K562 (cell line): ENCODE results near the gene SIRPD. TPM values are rescaled to one million over a fixed set of nuclear protein-coding genes. Genes with fewer than 3 reads are reported as not detected.

Experiments used
- CHD7 ChIP-seq: fragments of 200-600 bp; sonication (generic); IDR thresholded peaks from one replicate; pipeline ENCODE4 v1.6.1; 2012; ENCODE audit warnings: mild to moderate bottlenecking, low read depth, low read length, inconsistent platforms
- FOXA1 ChIP-seq: fragments of 450-650 bp; IDR thresholded peaks from 2 replicates; pipeline ENCODE4 v1.6.1; 2016; ENCODE audit warnings: mild to moderate bottlenecking, borderline replicate concordance
- NFE2 ChIP-seq: IDR thresholded peaks from 2 replicates; pipeline ENCODE4 v1.6.1; 2014; ENCODE audit warnings: antibody characterized with exemption, low read depth
- ZNF407 ChIP-seq: fragments of 450-650 bp; IDR thresholded peaks from 2 replicates; pipeline ENCODE4 v1.6.1; 2016; ENCODE audit warnings: low read depth
- ZNF830 ChIP-seq: fragments of 250-450 bp; sonication (Bioruptor Pico); IDR thresholded peaks from 2 replicates; pipeline ENCODE4 v1.5.0; 2021; ENCODE audit warnings: mild to moderate bottlenecking
- polyA plus RNA-seq, 8 experiments: library from polyadenylated mRNA; depleted of rRNA in 4 of 8; stranded (reverse) in 5 of 8; unstranded in 3 of 8; fragments of >200 nt; fragmentation: Nextera tagmentation in 2 of 8; fragmentation: Illumina TruSeq in 1 of 8; extraction: Ambion mirVana in 2 of 8; extraction: Trizol in 1 of 8; gene quantifications; 2 replicates each; pipeline versions ENCODE4 v1.2.1 to v1.2.3, GENCODE V29; 2011 to 2014; ENCODE audit warnings: inconsistent platforms in 1 of 8, missing spikeins in 1 of 8
- total RNA-seq, 7 experiments: library from RNA; depleted of rRNA in 6 of 7; stranded (reverse); fragments of >200 nt in 6 of 7; fragmentation: Illumina TruSeq in 2 of 7; extraction: Trizol in 2 of 7; gene quantifications; 2 replicates each; pipeline versions ENCODE4 v1.2.1 to v1.2.3, GENCODE V29; 2011 to 2021; ENCODE audit warnings: low replicate concordance in 1 of 7

Gene SIRPD
- total and polyA plus RNA-seq, 9 of the 15 experiments (the other 6 are each of a cell fraction or from before 2014, with no cell fraction given) = not detected

- TF ChIP-seq CHD7 (no peak), ZNF830 (no peak), NFE2 (no peak), FOXA1 (no peak), ZNF407 (no peak)
Observed at GRCh38 chr20:1595333-1595732, 37.8 kb upstream of the SIRPD start (continued).
